Pulmonary artery endothelial cell (primary cell): ENCODE measurements around the gene DIAPH2. TPM values are rescaled to one million over a fixed set of nuclear protein-coding genes. Genes with fewer than 3 reads are reported as not detected.

ENCODE experiments used
- DNase-seq: peaks from one replicate; pipeline ENCODE4 v3.0.0-alpha.2; 2011; ENCODE audit warnings: low read depth, low spot score
- total RNA-seq: library from RNA; depleted of rRNA; stranded (reverse); fragments of >200 nt; gene quantifications from 2 replicates; pipeline ENCODE4 v1.2.3, GENCODE V29; 2014

DIAPH2 gene
- total RNA-seq, 1 donor from 2014 or later = 19.6 TPM

DNA sequence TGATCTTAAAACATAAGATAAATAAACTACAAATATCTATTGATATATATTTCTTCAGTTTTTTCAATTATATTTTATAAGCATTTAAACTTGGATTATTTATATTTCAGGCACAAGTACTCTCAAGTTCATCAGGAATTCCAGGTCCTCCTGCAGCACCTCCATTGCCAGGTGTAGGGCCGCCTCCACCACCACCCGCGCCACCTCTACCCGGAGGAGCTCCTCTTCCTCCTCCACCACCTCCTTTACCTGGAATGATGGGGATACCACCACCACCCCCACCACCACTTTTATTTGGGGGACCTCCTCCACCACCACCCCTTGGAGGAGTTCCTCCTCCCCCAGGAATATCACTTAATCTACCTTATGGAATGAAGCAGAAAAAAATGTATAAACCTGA lies 273.1 kb downstream of the DIAPH2 start:
- DNase-seq = no peak

DNA sequence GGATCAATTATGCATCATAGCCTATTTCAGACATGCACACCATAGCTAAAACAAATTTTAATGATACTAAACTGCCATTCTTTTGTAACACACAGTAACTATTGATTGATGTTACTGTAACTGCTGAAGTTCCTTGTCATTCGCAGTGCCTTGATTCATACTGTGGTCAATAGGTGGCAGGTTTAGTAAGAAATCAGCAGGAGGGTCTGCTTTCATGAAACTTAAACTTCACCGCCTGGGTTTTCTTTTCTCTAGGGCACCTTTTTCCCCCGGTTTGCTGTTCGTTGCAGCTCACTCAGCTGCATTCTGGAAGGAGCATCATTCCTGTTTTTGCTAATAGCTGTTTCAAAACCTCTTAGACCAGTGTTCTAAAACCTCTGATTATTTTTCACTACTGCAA lies 287.2 kb downstream of the DIAPH2 start:
- DNase-seq = no peak

GRCh38 chrX:96978906-96979305 lies 294.3 kb downstream of the DIAPH2 start:
- DNase-seq = no peak

DNA sequence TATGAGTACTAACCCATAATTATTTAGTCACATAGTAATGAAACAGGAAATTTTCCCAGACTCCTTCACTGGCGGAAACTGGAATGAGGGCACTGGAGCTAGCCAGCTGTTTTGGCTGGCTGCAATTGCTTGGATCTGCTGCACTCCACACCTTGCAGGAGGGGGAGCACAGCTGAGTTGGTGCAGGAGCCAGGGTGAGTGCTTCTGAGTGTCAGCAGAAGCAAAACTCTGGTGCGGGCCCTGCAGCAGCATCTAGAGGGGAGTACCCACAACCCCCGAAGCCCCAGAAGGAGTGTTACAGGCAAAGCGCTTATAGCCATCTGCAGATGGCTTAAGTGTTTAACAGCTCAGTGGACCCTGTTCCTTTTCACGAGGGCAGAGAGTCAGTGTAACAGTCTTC lies 295.1 kb downstream of the DIAPH2 start:
- no peak for DNase-seq

- DNase-seq = peak; percentile 19
Measured at GRCh38 chrX:96982161-96982560, 297.5 kb downstream of the DIAPH2 start.

GRCh38 chrX:96984538-96984937 lies 299.9 kb downstream of the DIAPH2 start:
- DNase-seq = no peak

- DNase-seq = no peak
Measured at GRCh38 chrX:96985046-96985445, 300.4 kb downstream of the DIAPH2 start.

DNA sequence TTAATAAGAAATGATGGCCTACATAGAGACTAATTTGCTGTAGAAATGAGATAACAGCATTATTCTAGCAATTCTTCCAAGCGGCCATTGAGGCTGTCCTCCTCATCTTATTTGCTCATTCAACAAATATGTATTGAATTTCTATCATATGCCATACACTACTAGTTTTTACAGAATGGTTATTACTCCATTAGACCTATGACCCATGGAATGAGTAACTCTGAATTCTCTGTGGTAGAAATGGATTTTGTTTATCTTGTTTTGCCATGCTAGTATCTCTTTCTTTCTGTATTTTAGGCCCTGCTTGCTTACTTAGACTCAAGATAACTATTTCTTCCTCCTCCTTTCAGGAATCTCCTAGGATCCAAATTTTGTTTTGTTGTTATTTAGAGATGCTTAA lies 302.6 kb downstream of the DIAPH2 start:
- no peak for DNase-seq

DNA sequence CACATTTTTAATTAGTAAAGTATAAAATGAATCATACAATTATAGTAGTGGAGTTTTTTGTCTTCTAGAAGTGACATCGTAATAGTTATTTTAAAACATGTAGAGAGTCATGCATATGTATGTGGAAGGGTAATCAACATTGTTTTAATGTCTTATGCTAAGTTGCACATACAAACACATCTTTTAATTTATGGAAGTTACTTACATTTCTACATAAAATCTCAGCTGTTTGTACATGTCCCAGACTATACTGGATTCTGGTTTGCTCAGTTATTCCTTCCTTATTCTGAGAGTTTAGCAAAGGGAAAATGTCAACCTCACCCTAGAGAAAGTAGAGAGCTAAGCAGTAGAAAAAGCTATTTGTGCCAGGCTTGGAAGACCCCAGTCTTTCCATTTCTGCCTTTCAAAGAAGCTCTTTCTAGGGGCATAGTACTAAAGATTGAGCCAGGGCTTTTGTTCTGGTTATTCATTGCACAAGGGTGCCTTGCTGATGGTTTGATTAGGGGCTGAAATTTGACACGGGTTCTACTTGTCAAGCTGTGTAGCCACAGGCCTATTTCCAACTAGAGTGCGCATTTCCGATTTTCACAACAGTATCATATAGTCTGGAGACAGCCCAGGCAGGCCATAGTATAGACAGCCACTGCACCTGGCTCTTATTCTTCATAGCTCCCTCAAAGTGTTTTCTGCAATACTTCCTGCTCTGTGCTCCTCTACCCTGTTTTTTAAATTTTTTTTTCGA lies 305.4 kb downstream of the DIAPH2 start:
- DNase-seq = no peak

DNA sequence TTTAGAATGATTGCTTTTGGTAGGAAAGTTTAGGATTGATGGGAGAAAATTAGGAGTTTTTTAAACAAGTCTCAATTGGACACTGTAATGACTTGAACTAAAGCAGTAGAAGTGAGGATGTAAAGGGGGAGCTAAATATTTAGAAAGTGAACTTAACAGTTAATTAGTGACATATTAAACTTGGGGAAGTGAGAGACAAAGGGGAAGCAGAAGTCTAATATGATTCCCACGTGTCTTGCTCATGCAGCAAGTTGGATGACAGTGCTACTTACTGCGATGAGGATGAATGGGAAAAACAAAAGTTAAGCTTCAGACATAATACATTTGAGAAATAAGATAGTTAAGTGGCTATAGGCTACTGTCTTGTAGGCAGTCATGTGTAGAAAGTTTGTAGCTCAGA lies 309.5 kb downstream of the DIAPH2 start:
- DNase-seq = no peak

DNA sequence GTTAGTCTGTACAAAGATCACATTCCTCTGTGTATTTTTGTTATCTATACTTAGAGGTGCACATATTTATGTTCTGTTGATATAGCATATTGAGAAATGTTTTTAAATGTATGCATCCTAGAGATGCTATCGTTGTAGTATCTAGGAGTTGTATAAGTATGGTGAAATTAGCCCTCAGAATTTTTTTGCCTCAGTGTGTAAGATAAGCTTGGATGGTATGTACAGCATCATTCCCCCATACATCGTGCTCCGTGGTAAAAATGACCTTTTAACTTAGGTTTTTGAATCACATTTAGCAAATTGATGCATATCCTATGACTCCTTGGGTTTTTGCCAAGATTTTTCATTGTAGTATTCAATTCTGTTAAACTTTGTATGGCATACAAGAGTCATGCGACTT lies 312.6 kb downstream of the DIAPH2 start:
- DNase-seq = no peak

GRCh38 chrX:97000682-97001368 lies 316.2 kb downstream of the DIAPH2 start:
- no peak for DNase-seq

DNA sequence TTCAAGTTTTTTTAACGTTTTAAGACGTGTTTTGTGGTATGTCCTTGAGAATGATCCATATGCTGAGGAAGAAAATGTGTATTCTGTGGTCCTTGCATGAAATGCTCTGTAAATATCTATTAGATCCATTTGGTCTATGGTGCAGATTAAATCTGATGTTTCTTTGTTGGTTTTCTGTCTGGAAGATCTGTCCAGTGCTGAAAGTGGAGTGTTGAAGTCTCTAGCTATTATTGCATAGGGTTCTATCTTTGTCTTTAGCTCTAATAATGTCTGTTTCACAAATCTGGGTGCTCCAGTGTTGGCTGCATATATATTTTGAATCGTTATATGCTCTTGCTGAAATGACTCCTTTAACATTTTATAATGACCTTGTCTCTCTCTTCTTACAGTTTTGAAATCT lies 321.5 kb downstream of the DIAPH2 start:
- DNase-seq = no peak

DNA sequence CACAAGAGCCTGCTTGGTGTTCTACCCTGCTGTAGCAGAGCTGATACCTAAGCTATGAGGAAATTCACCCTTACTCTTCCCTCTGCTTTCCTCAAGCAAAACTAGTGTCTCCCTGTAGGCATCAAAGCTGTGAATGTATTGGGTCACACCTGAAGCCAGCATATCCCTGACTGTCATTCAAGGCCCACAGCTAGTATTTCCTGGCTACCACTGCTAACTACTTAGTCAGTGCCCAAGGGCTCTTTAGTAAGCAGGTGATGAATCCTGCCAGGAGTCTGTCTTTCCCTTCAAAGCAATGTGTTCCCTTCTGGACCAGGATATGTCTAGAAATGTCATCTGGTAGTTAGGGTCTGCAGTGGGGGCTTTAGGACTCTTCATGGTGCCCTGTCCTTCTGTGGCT lies 324.7 kb downstream of the DIAPH2 start:
- DNase-seq = no peak

DNA sequence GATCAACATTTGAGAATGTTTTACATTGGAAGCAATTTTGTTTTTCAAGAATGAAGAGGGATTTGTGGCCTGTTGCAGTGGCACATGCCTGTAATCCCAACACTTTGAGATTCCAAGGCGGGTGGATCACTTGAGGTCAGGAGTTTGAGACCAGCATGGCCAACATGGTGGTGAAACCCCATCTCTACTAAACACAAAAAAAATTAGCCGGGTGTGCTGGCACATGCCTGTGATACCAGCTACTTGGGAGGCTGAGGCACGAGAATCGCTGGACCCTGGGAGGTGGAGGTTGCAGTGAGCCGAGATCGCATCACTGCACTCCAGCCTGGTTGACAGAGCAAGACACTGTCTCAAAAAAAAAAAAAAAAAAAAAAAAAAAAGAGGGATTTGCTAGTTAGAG lies 326.9 kb downstream of the DIAPH2 start:
- no peak for DNase-seq

- DNase-seq = no peak
Measured at GRCh38 chrX:97016106-97016505, 331.5 kb downstream of the DIAPH2 start.

- DNase-seq = peak; percentile 19
Measured at GRCh38 chrX:97021680-97022079, 337.0 kb downstream of the DIAPH2 start.

DNA sequence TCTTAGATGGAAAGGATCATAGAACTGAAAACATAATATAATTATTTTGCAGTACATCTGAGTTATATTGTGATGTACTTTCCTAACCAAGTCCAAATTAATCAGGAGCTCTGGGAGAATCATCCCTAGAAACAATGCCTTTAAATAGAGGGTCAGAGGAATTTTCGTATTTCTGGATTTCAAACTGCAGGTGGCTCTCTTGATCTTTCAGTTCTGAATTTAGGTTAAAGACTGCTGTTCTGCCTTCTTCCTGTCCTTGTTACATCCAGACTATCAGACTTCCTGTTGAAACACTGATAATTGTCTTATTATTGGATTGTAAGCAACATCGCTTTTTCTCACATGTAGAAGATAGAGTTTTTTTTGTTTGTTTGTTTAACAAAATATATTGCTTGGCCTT lies 341.8 kb downstream of the DIAPH2 start:
- no peak for DNase-seq

- DNase-seq = no peak
Measured at GRCh38 chrX:97027384-97027922, 342.8 kb downstream of the DIAPH2 start.

DNA sequence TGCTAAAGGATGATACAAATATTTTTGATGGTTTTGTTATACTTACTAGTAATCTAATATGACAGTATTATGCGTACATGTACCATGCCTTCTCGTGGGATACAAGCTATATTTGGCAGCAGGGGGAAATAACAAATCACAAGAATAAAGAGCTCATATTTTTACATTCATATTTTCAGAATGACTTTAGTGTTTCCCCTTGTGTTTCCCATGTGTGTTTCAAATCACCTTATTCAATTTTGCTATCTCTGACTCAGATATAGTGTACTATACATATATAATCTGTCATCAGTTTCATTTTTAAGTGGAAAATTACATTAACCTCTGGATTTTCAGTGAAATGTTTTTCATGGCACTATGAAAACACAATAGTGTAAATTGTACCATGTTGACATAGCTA lies 345.8 kb downstream of the DIAPH2 start:
- DNase-seq = no peak

GRCh38 chrX:97030947-97031346 lies 346.3 kb downstream of the DIAPH2 start:
- DNase-seq = no peak

GRCh38 chrX:97039363-97040029 lies 354.9 kb downstream of the DIAPH2 start:
- DNase-seq = peak; percentile 36
